Suprapubic skin (tissue), 4 donors: ENCODE measurements around the gene ATXN1. TPM values are rescaled to one million over a fixed set of nuclear protein-coding genes. Genes with fewer than 3 reads are reported as not detected.

ENCODE experiments used
- DNase-seq, 2 donors: peaks; one replicate each; pipeline ENCODE4 v3.0.0-alpha.2; 2019; ENCODE audit warnings: low spot score in 2 of 2
- H3K27ac ChIP-seq: fragments of 200-600 bp; sonication (generic); one replicate; pipeline ENCODE4 v1.5.1; 2019
- H3K27me3 ChIP-seq: fragments of 200-600 bp; sonication (generic); one replicate; pipeline ENCODE4 v1.5.1; 2019
- H3K36me3 ChIP-seq: fragments of 200-600 bp; sonication (generic); one replicate; pipeline ENCODE4 v1.5.1; 2019
- H3K4me1 ChIP-seq: fragments of 200-600 bp; sonication (generic); one replicate; pipeline ENCODE4 v1.5.1; 2019
- H3K4me3 ChIP-seq: fragments of 200-600 bp; sonication (generic); one replicate; pipeline ENCODE4 v1.5.1; 2019; ENCODE audit warnings: mild to moderate bottlenecking
- H3K9me3 ChIP-seq: fragments of 200-600 bp; sonication (generic); one replicate; pipeline ENCODE4 v1.5.1; 2019
- CTCF ChIP-seq, 2 donors: fragments of 200-600 bp in 1 of 2; fragments of 450-650 bp in 1 of 2; sonication (generic) in 1 of 2; IDR thresholded peaks; one replicate each; pipeline ENCODE4 v1.5.1; 2016 to 2019; ENCODE audit warnings: antibody characterized with exemption in 2 of 2, mild to moderate bottlenecking in 1 of 2, moderate library complexity in 1 of 2
- EP300 ChIP-seq: sonication (generic); formaldehyde crosslinking; IDR thresholded peaks from one replicate; pipeline ENCODE4 v1.6.1; 2017; ENCODE audit warnings: antibody characterized with exemption
- POLR2A ChIP-seq, 2 donors: fragments of 450-650 bp; IDR thresholded peaks; one replicate each; pipeline ENCODE4 v1.6.1; 2017; ENCODE audit warnings: antibody characterized with exemption in 2 of 2, mild to moderate bottlenecking in 2 of 2, moderate library complexity in 2 of 2
- POLR2AphosphoS5 ChIP-seq, 3 donors: sonication (generic); formaldehyde crosslinking; IDR thresholded peaks; one replicate each; pipeline ENCODE4 v1.6.1; 2017; ENCODE audit warnings: antibody characterized with exemption in 3 of 3
- WGBS: methylation state at CpG from one replicate; pipeline ENCODE4 v1.1.5; 2018; 5-methylcytosine and 5-hydroxymethylcytosine counted together
- total RNA-seq, 4 donors: library from RNA; depleted of rRNA; stranded (reverse); fragments of >200 nt; gene quantifications; one replicate each; pipeline ENCODE4 v1.1.0, GENCODE V29; 2016

ATXN1 gene
- total RNA-seq, 4 donors from 2014 or later = 32.8 to 95.4 (median 42.4) TPM

GRCh38 chr6:16625291-16626265, 135.7 kb downstream of the ATXN1 start:
- Histone ChIP-seq H3K4me1 (peaks cover 3% of the 10 kb centered on the region), H3K27me3 (no peaks in the 10 kb centered on the region), H3K36me3 (no peaks in the 10 kb centered on the region), H3K9me3 (no peaks in the 10 kb centered on the region), H3K4me3 (no peak overlapping the region), H3K27ac (no peak overlapping the region)
- WGBS = 83% methylated on average over 10 of the region's 10 CpGs
- no peak for TF ChIP-seq POLR2AphosphoS5 (IDR thresholded peaks at IDR 0.05)
- TF ChIP-seq EP300 = no peak
- no peak for TF ChIP-seq POLR2A (IDR thresholded peaks at IDR 0.05)
- no peak for DNase-seq

- Histone ChIP-seq H3K27ac (no peak overlapping the region), H3K4me1 (peaks cover 3% of the 10 kb centered on the region), H3K9me3 (no peaks in the 10 kb centered on the region), H3K4me3 (no peak overlapping the region), H3K27me3 (no peaks in the 10 kb centered on the region), H3K36me3 (no peaks in the 10 kb centered on the region)
- 71% methylated on average over 8 of the region's 8 CpGs for WGBS
- no peak for TF ChIP-seq CTCF (IDR thresholded peaks at IDR 0.05)
- TF ChIP-seq POLR2AphosphoS5 (IDR thresholded peaks at IDR 0.05) = no peak
- TF ChIP-seq EP300 = no peak
- no peak for TF ChIP-seq POLR2A (IDR thresholded peaks at IDR 0.05)
- DNase-seq = no peak
Observed at GRCh38 chr6:16624636-16625290, 136.5 kb downstream of the ATXN1 start.

GRCh38 chr6:16623731-16624130, 137.5 kb downstream of the ATXN1 start:
- WGBS = 90% methylated on average over 4 of the region's 4 CpGs
- H3K9me3 ChIP-seq = no peaks in the 10 kb centered on the region
- no peak overlapping the region for H3K4me3 ChIP-seq
- peaks cover 3% of the 10 kb centered on the region for H3K4me1 ChIP-seq
- H3K36me3 ChIP-seq = no peaks in the 10 kb centered on the region
- H3K27ac ChIP-seq = no peak overlapping the region
- no peak for TF ChIP-seq EP300
- no peak for TF ChIP-seq CTCF (IDR thresholded peaks at IDR 0.05)
- no peak for TF ChIP-seq POLR2A (IDR thresholded peaks at IDR 0.05)
- no peak for TF ChIP-seq POLR2AphosphoS5 (IDR thresholded peaks at IDR 0.05)
- no peaks in the 10 kb centered on the region for H3K27me3 ChIP-seq
- DNase-seq = no peak

- DNase-seq = no peak
- Histone ChIP-seq H3K4me3 (no peak overlapping the region), H3K4me1 (peaks cover 3% of the 10 kb centered on the region), H3K36me3 (no peaks in the 10 kb centered on the region), H3K27me3 (no peaks in the 10 kb centered on the region), H3K9me3 (no peaks in the 10 kb centered on the region), H3K27ac (no peak overlapping the region)
- no peak for TF ChIP-seq CTCF (IDR thresholded peaks at IDR 0.05)
- TF ChIP-seq POLR2AphosphoS5 (IDR thresholded peaks at IDR 0.05) = no peak
- WGBS = 68% methylated on average over 3 of the region's 3 CpGs
Observed at GRCh38 chr6:16623029-16623653, 138.1 kb downstream of the ATXN1 start.

- Histone ChIP-seq H3K9me3 (no peaks in the 10 kb centered on the region), H3K4me1 (peaks cover 3% of the 10 kb centered on the region), H3K27me3 (no peaks in the 10 kb centered on the region), H3K36me3 (no peaks in the 10 kb centered on the region), H3K27ac (no peak overlapping the region), H3K4me3 (no peak overlapping the region)
- DNase-seq = no peak
- no peak for TF ChIP-seq POLR2A (IDR thresholded peaks at IDR 0.05)
- TF ChIP-seq EP300 = no peak
- no peak for TF ChIP-seq CTCF (IDR thresholded peaks at IDR 0.05)
- no peak for TF ChIP-seq POLR2AphosphoS5 (IDR thresholded peaks at IDR 0.05)
- WGBS = 89% methylated on average over 5 of the region's 5 CpGs
Observed at GRCh38 chr6:16622193-16622592, 139.1 kb downstream of the ATXN1 start.
